ENCODE results near the gene MASP2.

MASP2 gene

GRCh38 chr1:11030865-11031264 is 16.2 kb downstream of the MASP2 start:
- ChIA-PET CTCF (no interaction called here), POLR2A (no interaction called here)
- no peak for DNase-seq (ENCODE audit: extremely low spot score)
- no peak for TF ChIP-seq ARNT (IDR thresholded peaks at IDR 0.05)
- TF ChIP-seq L3MBTL2 (conservative IDR thresholded peaks at IDR 0.05): no peak
- no peak for TF ChIP-seq ELF4 (IDR thresholded peaks at IDR 0.05)
- TF ChIP-seq BHLHE40 (IDR thresholded peaks at IDR 0.05; ENCODE audit: borderline replicate concordance): no peak
- no peak for TF ChIP-seq SP1 (IDR thresholded peaks at IDR 0.05)
- TF ChIP-seq LEF1 (IDR thresholded peaks at IDR 0.05; ENCODE audit: borderline replicate concordance): no peak
- no peak for TF ChIP-seq CTBP1 (IDR thresholded peaks at IDR 0.05; ENCODE audit: borderline replicate concordance)

DNA sequence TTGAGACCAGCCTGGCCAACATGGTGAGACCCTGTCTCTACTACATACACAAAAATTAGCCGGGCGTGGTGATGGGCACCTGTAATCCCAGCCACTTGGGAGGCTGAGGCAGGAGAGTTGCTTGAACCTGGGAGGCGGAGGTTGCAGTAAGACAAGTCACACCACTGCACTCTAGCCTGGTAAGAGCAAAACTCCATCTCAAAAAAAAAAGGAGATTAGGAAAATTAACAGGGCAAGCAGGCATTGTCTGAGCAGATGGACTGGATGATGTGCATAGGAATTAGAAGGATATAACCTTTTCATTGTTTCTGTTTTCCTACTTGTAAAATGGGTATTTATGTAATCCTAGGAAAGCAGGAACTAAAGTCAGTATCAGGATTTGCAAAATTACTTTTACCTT is 19.0 kb downstream of the MASP2 start:
- TF ChIP-seq ZNF384 (IDR thresholded peaks at IDR 0.05) (no peak), FOXK2 (IDR thresholded peaks at IDR 0.05) (no peak), HDGF (IDR thresholded peaks at IDR 0.05; ENCODE audit: borderline replicate concordance) (no peak), L3MBTL2 (conservative IDR thresholded peaks at IDR 0.05) (no peak), SUZ12 (IDR thresholded peaks at IDR 0.05) (no peak), FOXM1 (IDR thresholded peaks at IDR 0.05; ENCODE audit: borderline replicate concordance) (no peak), BHLHE40 (IDR thresholded peaks at IDR 0.05; ENCODE audit: borderline replicate concordance) (no peak), FOXA1 (IDR thresholded peaks at IDR 0.05) (no peak), ARNT (IDR thresholded peaks at IDR 0.05) (no peak), SP1 (IDR thresholded peaks at IDR 0.05) (no peak), TARDBP (IDR thresholded peaks at IDR 0.05) (no peak), CTBP1 (IDR thresholded peaks at IDR 0.05; ENCODE audit: borderline replicate concordance) (no peak), LEF1 (IDR thresholded peaks at IDR 0.05; ENCODE audit: borderline replicate concordance) (no peak), NFRKB (IDR thresholded peaks at IDR 0.05) (no peak), ELF4 (IDR thresholded peaks at IDR 0.05) (no peak)
- TF ChIP-seq, protein P1, sequence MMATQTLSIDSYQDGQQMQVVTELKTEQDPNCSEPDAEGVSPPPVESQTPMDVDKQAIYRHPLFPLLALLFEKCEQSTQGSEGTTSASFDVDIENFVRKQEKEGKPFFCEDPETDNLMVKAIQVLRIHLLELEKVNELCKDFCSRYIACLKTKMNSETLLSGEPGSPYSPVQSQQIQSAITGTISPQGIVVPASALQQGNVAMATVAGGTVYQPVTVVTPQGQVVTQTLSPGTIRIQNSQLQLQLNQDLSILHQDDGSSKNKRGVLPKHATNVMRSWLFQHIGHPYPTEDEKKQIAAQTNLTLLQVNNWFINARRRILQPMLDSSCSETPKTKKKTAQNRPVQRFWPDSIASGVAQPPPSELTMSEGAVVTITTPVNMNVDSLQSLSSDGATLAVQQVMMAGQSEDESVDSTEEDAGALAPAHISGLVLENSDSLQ (IDR thresholded peaks at IDR 0.05): no peak
- POLR2A ChIA-PET: no interaction called here
- CTCF ChIA-PET: no interaction called here

DNA sequence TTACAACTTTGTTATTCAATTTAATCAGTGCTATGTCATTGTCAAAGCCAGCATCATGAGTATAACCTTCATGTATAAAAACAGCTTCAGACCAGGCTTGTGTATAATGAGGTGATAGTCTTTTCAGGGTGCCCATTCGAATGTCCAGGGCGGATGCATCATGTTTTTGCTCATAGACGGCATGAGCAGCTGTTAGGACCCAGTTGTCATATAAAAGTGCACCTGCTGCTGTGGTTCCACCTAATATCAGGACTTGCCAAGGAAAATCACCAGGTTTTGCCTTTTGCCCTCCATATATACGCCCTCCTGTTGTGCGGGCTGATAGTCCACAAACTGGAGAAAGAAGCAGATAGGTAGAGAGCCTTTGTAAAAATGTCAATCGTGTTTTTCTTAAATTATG is 19.7 kb downstream of the MASP2 start:
- no peak for DNase-seq (ENCODE audit: extremely low spot score)
- ChIA-PET CTCF (interaction anchor here (0.7 kb wide), 1 partner anchor 11 kb away, joined by 4 read pairs; no protein-coding TSS in a partner anchor), POLR2A (no interaction called here)
- no peak for TF ChIP-seq LEF1 (IDR thresholded peaks at IDR 0.05; ENCODE audit: borderline replicate concordance)

More for the DNA sequence above, 19.0 kb downstream of the MASP2 start:
- no peak for DNase-seq (ENCODE audit: extremely low spot score)

GRCh38 chr1:11026903-11027302 is 20.1 kb downstream of the MASP2 start:
- no peak for DNase-seq (ENCODE audit: extremely low spot score)

DNA sequence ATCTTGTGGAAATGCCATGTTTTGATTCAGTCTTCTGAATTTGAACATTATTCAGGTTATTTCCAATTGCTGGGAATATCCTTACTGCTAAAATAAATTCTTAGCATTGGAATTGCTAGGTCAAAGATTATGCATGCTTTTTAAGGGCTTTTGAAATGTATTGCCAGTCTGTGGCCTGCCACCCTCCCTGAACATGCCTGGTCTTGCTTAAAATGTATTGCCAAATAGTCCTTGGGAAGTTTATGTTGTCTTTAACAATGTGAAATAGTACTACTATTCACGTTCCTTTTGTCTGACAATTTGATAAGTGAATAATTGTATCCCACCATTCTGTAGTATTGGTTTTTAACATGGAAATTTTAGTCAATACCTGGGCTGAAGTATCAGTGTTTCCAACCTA is 21.0 kb downstream of the MASP2 start:
- CTCF ChIA-PET: no interaction called here
- TF ChIP-seq FOXK2 (IDR thresholded peaks at IDR 0.05): no peak
- no peak for TF ChIP-seq BHLHE40 (IDR thresholded peaks at IDR 0.05; ENCODE audit: borderline replicate concordance)
- no peak for DNase-seq (ENCODE audit: extremely low spot score)
- POLR2A ChIA-PET: no interaction called here

More at GRCh38 chr1:11026903-11027302, 20.1 kb downstream of the MASP2 start:
- CTCF ChIA-PET: interaction anchor here (0.7 kb wide), 1 partner anchor 11 kb away, joined by 4 read pairs; no protein-coding TSS in a partner anchor
- POLR2A ChIA-PET: no interaction called here
- TF ChIP-seq TARDBP (IDR thresholded peaks at IDR 0.05): no peak
- TF ChIP-seq FOXA1 (IDR thresholded peaks at IDR 0.05): no peak
- no peak for TF ChIP-seq CTBP1 (IDR thresholded peaks at IDR 0.05; ENCODE audit: borderline replicate concordance)
- no peak for TF ChIP-seq FOXM1 (IDR thresholded peaks at IDR 0.05; ENCODE audit: borderline replicate concordance)
- no peak for TF ChIP-seq SP1 (IDR thresholded peaks at IDR 0.05)
- no peak for TF ChIP-seq HDGF (IDR thresholded peaks at IDR 0.05; ENCODE audit: borderline replicate concordance)
- TF ChIP-seq ARNT (IDR thresholded peaks at IDR 0.05): no peak
- no peak for TF ChIP-seq SUZ12 (IDR thresholded peaks at IDR 0.05)

GRCh38 chr1:11025618-11026017 is 21.4 kb downstream of the MASP2 start:
- TF ChIP-seq NFRKB (IDR thresholded peaks at IDR 0.05) (no peak), L3MBTL2 (conservative IDR thresholded peaks at IDR 0.05) (no peak), CTBP1 (IDR thresholded peaks at IDR 0.05; ENCODE audit: borderline replicate concordance) (no peak), FOXA1 (IDR thresholded peaks at IDR 0.05) (no peak), FOXK2 (IDR thresholded peaks at IDR 0.05) (no peak), ARNT (IDR thresholded peaks at IDR 0.05) (no peak), ELF4 (IDR thresholded peaks at IDR 0.05) (no peak), TARDBP (IDR thresholded peaks at IDR 0.05) (no peak), FOXM1 (IDR thresholded peaks at IDR 0.05; ENCODE audit: borderline replicate concordance) (no peak), SP1 (IDR thresholded peaks at IDR 0.05) (no peak), HDGF (IDR thresholded peaks at IDR 0.05; ENCODE audit: borderline replicate concordance) (no peak), LEF1 (IDR thresholded peaks at IDR 0.05; ENCODE audit: borderline replicate concordance) (no peak)
- ChIA-PET POLR2A (no interaction called here), CTCF (no interaction called here)
- DNase-seq (ENCODE audit: extremely low spot score): no peak

- CTCF ChIA-PET: interaction anchor here (1.3 kb wide), 1 partner anchor 12 kb away, joined by 5 read pairs; no protein-coding TSS in a partner anchor
- POLR2A ChIA-PET: no interaction called here
- no peak for TF ChIP-seq FOXK2 (IDR thresholded peaks at IDR 0.05)
- no peak for TF ChIP-seq CTBP1 (IDR thresholded peaks at IDR 0.05; ENCODE audit: borderline replicate concordance)
- no peak for TF ChIP-seq TARDBP (IDR thresholded peaks at IDR 0.05)
- TF ChIP-seq NFRKB (IDR thresholded peaks at IDR 0.05): no peak
- TF ChIP-seq FOXM1 (IDR thresholded peaks at IDR 0.05; ENCODE audit: borderline replicate concordance): no peak
- no peak for TF ChIP-seq ARNT (IDR thresholded peaks at IDR 0.05)
- no peak for TF ChIP-seq BHLHE40 (IDR thresholded peaks at IDR 0.05; ENCODE audit: borderline replicate concordance)
- no peak for TF ChIP-seq SUZ12 (IDR thresholded peaks at IDR 0.05)
- TF ChIP-seq LEF1 (IDR thresholded peaks at IDR 0.05; ENCODE audit: borderline replicate concordance): no peak
- TF ChIP-seq, protein P1 (IDR thresholded peaks at IDR 0.05): no peak
- TF ChIP-seq HDGF (IDR thresholded peaks at IDR 0.05; ENCODE audit: borderline replicate concordance): no peak
- TF ChIP-seq FOXA1 (IDR thresholded peaks at IDR 0.05): no peak
- TF ChIP-seq SP1 (IDR thresholded peaks at IDR 0.05): no peak
- DNase-seq (ENCODE audit: extremely low spot score): no peak
These were observed 22.2 kb downstream of the MASP2 start for GRCh38 chr1:11024874-11025203.

All from HEK293T (cell line).